ENCODE results near the gene SLC49A3.
"Not testable (repeated sequence)": the region's sequence is repeated elsewhere in the genome, so short reads cannot be mapped to it uniquely, and the experiment has no call there.

SLC49A3 gene

DNA sequence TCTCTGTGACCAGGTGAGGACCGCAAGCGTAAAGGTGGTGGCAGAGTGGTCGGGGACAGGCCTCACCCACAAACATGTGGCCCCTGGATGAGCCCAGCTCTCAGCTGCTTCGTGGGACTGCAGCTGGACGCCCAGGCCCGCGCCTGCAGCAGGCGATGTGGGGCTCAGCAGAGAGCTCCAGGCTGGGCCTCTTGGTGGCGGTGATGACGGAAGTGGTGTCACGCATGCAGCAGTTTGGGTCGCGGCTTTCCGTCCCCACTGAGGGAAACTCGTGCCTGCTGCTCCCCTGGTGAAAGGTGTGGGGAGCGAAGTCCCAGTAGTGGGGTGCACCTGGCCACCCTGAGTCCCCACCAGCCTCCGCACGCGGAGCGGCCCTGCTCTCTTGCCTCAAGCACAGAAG lies 43.5 kb upstream of the SLC49A3 start:
- TF ChIP-seq, protein P1, sequence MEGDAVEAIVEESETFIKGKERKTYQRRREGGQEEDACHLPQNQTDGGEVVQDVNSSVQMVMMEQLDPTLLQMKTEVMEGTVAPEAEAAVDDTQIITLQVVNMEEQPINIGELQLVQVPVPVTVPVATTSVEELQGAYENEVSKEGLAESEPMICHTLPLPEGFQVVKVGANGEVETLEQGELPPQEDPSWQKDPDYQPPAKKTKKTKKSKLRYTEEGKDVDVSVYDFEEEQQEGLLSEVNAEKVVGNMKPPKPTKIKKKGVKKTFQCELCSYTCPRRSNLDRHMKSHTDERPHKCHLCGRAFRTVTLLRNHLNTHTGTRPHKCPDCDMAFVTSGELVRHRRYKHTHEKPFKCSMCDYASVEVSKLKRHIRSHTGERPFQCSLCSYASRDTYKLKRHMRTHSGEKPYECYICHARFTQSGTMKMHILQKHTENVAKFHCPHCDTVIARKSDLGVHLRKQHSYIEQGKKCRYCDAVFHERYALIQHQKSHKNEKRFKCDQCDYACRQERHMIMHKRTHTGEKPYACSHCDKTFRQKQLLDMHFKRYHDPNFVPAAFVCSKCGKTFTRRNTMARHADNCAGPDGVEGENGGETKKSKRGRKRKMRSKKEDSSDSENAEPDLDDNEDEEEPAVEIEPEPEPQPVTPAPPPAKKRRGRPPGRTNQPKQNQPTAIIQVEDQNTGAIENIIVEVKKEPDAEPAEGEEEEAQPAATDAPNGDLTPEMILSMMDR (IDR thresholded peaks at IDR 0.05; ENCODE audit: extremely low read depth, missing control alignments) = no peak
- DNase-seq (ENCODE audit: low spot score) = no peak

DNA sequence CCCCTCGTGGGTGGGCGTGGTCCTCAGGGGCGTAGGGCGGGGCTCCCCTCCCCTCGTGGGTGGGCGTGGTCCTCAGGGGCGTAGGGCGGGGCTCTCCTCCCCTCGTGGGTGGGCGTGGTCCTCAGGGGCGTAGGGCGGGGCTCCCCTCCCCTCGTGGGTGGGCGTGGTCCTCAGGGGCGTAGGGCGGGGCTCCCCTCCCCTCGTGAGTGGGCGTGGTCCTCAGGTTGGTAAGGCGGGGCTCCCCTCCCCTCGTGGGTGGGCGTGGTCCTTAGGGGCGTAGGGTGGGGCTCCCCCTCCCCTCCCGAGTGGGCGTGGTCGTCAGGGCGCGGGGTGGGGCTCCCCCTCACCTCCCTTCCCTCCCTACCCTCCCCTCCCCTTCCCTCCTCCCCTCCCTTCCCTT lies 43.0 kb upstream of the SLC49A3 start:
- DNase-seq (ENCODE audit: low spot score) = not testable (repeated sequence)

DNA sequence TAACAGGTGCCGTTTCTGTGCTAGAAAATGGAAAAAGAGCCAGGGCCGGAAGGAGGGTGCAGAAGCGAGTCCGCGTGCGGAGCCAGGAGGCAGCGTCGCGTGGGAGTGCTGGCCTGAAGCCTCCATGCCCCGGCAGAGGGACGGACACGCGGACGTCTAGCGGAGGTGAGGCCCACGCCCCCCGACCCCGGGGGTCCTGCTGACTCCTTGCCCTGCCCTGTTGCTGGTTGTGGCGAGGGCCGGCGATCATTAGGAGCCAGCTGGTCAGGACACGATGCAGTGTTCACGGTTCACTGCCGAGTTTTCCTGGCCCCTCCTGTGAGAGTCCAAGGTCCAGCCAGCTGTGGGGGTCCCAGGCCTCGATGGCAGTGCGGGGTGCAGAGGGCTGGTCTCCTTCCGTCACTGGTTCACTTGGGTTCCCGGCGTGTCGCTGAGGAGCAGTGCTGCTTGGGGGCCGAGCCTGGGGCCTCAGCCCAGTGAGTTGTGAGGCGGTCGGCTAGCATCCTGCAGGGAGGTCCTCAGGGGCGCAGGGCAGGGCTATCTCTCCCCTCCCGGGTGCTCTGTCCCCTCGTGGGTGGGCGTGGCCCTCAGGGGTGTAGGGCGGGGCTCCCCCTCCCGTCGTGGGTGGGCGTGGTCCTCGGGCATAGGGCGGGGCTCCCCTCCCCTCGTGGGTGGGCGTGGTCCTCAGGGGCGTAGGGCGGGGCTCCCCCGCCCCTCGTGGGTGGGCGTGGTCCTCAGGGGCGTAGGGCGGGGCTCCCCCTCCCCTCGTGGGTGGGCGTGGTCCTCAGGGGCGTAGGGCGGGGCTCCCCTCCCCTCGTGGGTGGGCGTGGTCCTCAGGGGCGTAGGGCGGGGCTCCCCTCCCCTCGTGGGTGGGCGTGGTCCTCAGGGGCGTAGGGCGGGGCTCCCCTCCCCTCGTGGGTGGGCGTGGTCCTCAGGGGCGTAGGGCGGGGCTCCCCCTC lies 42.3 kb upstream of the SLC49A3 start:
- not testable (repeated sequence) for DNase-seq (ENCODE audit: low spot score)

DNA sequence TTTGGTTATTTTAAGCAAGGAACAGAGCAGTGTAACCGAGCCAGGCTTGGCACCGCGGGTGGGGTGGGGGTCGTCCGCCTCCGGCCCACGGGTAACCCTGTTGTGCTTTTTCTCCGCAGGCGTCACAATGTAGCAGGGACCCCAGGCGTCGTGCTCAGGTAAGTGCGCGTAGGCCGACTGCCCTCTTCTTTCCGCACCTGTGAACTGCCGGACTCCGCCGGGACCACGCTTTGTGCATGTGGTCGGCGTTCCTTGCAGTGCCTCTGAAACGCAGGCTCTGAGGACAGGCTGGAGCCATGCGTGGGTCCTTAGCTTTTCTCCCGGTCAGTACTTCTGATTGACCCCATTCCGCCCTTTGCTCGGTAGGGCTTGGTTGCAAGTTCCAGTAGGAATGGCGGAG lies 41.6 kb upstream of the SLC49A3 start:
- TF ChIP-seq, protein P1 (IDR thresholded peaks at IDR 0.05; ENCODE audit: extremely low read depth, missing control alignments) = no peak
- no peak for DNase-seq (ENCODE audit: low spot score)

DNA sequence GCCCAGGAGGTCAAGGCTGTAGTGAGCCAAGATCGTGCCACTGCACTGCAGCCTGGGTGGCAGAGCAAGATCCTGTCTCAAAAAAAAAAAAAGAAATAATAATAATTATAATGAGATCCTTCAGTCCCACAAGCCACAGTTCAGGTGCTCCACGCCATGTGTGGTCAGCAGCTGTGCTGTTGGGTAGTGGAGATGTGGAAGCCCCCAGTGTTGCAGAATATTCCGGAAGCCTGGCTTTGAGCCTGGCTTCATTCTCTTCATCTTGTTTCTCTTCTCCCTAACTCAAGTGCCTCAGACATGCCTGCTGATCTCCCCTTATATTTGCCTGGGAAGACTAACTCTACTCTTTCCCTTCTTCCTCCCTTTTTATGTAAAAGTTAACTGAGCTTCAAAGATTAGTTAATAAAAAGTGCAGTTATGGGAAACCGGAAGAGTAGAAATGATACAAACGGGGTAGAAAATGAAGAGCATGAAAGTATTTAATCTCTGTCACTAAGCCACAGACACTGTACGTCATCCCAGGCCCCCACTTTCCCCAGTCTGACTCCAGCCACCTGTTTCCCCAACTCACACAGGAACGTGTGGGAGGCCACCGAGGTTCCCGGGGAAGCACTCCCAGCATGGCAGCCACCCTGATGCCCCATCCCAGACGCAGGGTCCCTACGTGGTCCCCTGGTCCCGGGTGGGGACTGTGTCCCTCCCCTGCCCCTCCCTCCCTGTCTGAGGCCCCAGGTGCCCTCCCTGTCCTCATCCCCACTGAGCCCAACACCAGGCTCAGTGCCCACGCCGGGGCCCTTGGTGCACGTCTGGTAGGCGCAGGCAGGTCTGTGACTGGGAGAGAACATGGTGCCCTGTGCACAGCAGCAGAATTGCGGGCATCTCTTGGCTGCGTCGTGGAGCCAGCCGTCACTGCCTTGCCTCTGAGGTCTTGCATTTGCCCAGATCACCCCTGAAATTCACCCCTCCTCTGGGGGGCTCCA lies 40.7 kb upstream of the SLC49A3 start:
- DNase-seq (ENCODE audit: low spot score) = no peak

DNA sequence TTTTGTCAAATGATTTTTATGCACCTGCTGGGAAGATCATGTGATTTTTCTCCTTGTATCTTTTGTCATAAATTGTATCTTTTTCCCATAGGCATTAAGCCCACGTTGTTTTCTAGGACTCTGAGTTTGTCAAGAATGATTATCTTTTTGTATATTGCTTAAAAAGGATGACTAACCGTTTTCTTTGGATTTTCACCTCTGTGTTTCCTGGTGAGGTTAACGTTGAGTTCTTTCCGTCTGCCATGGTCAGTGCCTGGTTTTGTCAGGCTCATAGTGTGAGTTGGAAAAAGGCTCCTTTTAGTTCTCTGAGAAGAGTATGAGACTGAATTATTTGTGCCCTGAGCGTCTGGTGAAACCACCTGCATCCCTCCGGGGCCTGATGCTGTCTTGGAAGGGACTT lies 38.6 kb upstream of the SLC49A3 start:
- DNase-seq (ENCODE audit: low spot score) = no peak

More for the DNA sequence above, 40.7 kb upstream of the SLC49A3 start:
- TF ChIP-seq, protein P1 (IDR thresholded peaks at IDR 0.05; ENCODE audit: extremely low read depth, missing control alignments) = no peak

DNA sequence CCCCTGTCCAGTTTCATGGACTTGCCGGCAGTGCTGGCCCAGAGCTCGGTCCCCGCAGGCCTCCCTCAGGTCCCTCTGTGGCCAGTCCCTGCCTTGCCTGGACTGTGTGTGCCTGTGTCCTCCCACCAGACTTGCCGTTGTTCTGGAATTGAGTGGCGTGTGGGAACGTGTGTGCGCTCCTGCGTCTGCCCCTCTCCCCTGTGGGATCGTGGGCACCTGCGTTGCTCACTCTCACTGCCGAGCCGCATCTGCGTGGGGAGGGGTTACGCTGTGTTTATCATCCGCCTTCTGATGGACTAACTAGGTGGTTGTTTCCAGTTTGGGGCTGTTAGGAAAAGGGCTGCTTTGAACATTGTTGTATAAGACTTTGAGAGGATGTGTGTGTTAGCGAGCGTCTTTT lies 37.9 kb upstream of the SLC49A3 start:
- DNase-seq (ENCODE audit: low spot score) = no peak
- TF ChIP-seq, protein P1 (IDR thresholded peaks at IDR 0.05; ENCODE audit: extremely low read depth, missing control alignments) = no peak

More for the DNA sequence above, 38.6 kb upstream of the SLC49A3 start:
- TF ChIP-seq, protein P1 (IDR thresholded peaks at IDR 0.05; ENCODE audit: extremely low read depth, missing control alignments) = no peak

DNA sequence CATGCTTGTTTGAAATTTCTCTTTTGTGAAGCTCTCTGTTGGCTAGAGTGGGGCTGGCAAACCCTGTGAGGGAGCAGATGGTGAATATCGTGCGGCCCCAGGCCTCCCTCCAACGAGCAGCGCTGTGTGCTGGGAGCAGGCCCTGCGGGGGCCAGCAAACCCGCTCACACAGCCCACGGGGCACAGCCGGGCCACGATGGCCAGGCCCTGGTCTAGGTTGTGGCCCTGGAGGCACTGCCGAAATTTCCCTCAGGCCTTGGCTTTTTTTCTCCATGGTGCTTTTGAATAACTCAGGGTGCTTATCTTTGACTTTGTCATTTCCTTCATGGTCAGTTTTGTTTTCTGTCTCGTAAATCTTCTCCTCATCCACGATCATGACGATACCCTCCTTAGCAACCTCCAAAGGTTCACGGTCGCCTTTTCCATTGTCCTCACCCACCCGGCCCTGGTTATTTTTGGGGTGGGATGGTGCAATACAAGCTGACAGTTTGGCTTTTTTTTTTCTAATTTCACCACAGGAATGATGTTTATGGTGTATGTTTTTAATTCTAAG lies 37.4 kb upstream of the SLC49A3 start:
- no peak for DNase-seq (ENCODE audit: low spot score)
- TF ChIP-seq, protein P1 (IDR thresholded peaks at IDR 0.05; ENCODE audit: extremely low read depth, missing control alignments) = no peak
